ENCODE measurements around the gene EYA4. TPM values are rescaled to one million over a fixed set of nuclear protein-coding genes. Genes with fewer than 3 reads are reported as not detected.
A peak's percentile ranks its signal among the peaks of the same experiment; 100 is the strongest.

Gene EYA4
- total RNA-seq, 2 donors from 2014 or later = not detected

GRCh38 chr6:133306931-133307330 is 65.8 kb downstream of the EYA4 start:
- Mint-ChIP-seq H3K27ac (no peak overlapping the region), H3K9me3 (peaks cover 4% of the 10 kb centered on the region in 2 donors), H3K36me3 (no peaks in the 10 kb centered on the region)
- no peak for ATAC-seq
- DNase-seq (ENCODE audit: low spot score in 2 of 2) = no peak

- no peak for ATAC-seq
- no peak overlapping the region for H3K27ac Mint-ChIP-seq
- H3K36me3 Mint-ChIP-seq = no peaks in the 10 kb centered on the region
- DNase-seq (ENCODE audit: low spot score in 2 of 2) = no peak
- H3K9me3 Mint-ChIP-seq = peaks cover 4% of the 10 kb centered on the region in 2 donors
These were observed 68.4 kb downstream of the EYA4 start for GRCh38 chr6:133309579-133309978.

- DNase-seq (ENCODE audit: low spot score in 2 of 2) (no peak), ATAC-seq (no peak)
- Mint-ChIP-seq H3K9me3 (peaks cover 4% of the 10 kb centered on the region in 2 donors), H3K36me3 (no peaks in the 10 kb centered on the region), H3K27ac (no peak overlapping the region)
These were observed 70.8 kb downstream of the EYA4 start for GRCh38 chr6:133312006-133312405.

- DNase-seq (ENCODE audit: low spot score in 2 of 2) (no peak), ATAC-seq (no peak)
- no peak overlapping the region for H3K27ac Mint-ChIP-seq
- peaks cover under 1 to 4% of the 10 kb centered on the region in 2 donors for H3K9me3 Mint-ChIP-seq
- H3K36me3 Mint-ChIP-seq = no peaks in the 10 kb centered on the region
These were observed 71.9 kb downstream of the EYA4 start for GRCh38 chr6:133313068-133313467.

- no peak for ATAC-seq
- DNase-seq (ENCODE audit: low spot score in 2 of 2) = no peak
- H3K9me3 Mint-ChIP-seq = no peaks in the 10 kb centered on the region
- no peak overlapping the region for H3K27ac Mint-ChIP-seq
- no peaks in the 10 kb centered on the region for H3K36me3 Mint-ChIP-seq
These were observed 73.8 kb downstream of the EYA4 start for GRCh38 chr6:133314947-133315346.

- no peaks in the 10 kb centered on the region for H3K9me3 Mint-ChIP-seq
- no peaks in the 10 kb centered on the region for H3K36me3 Mint-ChIP-seq
- no peak overlapping the region for H3K27ac Mint-ChIP-seq
- ATAC-seq (no peak), DNase-seq (ENCODE audit: low spot score in 2 of 2) (no peak)
These were observed 74.7 kb downstream of the EYA4 start for GRCh38 chr6:133315811-133316210.

- DNase-seq (ENCODE audit: low spot score in 2 of 2) (no peak), ATAC-seq (no peak)
- no peaks in the 10 kb centered on the region for H3K36me3 Mint-ChIP-seq
- H3K9me3 Mint-ChIP-seq = no peaks in the 10 kb centered on the region
- H3K27ac Mint-ChIP-seq = no peak overlapping the region
These were observed 76.5 kb downstream of the EYA4 start for GRCh38 chr6:133317704-133318103.

- no peak for DNase-seq (ENCODE audit: low spot score in 2 of 2)
- H3K36me3 Mint-ChIP-seq = no peaks in the 10 kb centered on the region
- no peak overlapping the region for H3K27ac Mint-ChIP-seq
- no peaks in the 10 kb centered on the region for H3K9me3 Mint-ChIP-seq
- ATAC-seq = no peak
These were observed 85.4 kb downstream of the EYA4 start for GRCh38 chr6:133326584-133326983.

GRCh38 chr6:133333852-133334251 is 92.7 kb downstream of the EYA4 start:
- H3K27ac Mint-ChIP-seq = no peak overlapping the region
- DNase-seq (ENCODE audit: low spot score in 2 of 2) (no peak), ATAC-seq (no peak)
- H3K9me3 Mint-ChIP-seq = no peaks in the 10 kb centered on the region
- H3K36me3 Mint-ChIP-seq = no peaks in the 10 kb centered on the region

GRCh38 chr6:133337308-133337707 is 96.2 kb downstream of the EYA4 start:
- DNase-seq (ENCODE audit: low spot score in 2 of 2) (no peak), ATAC-seq (no peak)
- H3K36me3 Mint-ChIP-seq = no peaks in the 10 kb centered on the region
- no peaks in the 10 kb centered on the region for H3K9me3 Mint-ChIP-seq
- H3K27ac Mint-ChIP-seq = no peak overlapping the region

GRCh38 chr6:133339543-133340384 is 98.6 kb downstream of the EYA4 start:
- Mint-ChIP-seq H3K9me3 (no peaks in the 10 kb centered on the region), H3K36me3 (no peaks in the 10 kb centered on the region), H3K27ac (no peak overlapping the region)
- ATAC-seq (no peak), DNase-seq (ENCODE audit: low spot score in 2 of 2) (no peak)

GRCh38 chr6:133340557-133340956 is 99.4 kb downstream of the EYA4 start:
- Mint-ChIP-seq H3K36me3 (no peaks in the 10 kb centered on the region), H3K27ac (no peak overlapping the region), H3K9me3 (no peaks in the 10 kb centered on the region)
- ATAC-seq (no peak), DNase-seq (ENCODE audit: low spot score in 2 of 2) (no peak)

- no peak overlapping the region for H3K27ac Mint-ChIP-seq
- no peaks in the 10 kb centered on the region for H3K9me3 Mint-ChIP-seq
- DNase-seq (ENCODE audit: low spot score in 2 of 2) = no peak
- H3K36me3 Mint-ChIP-seq = no peaks in the 10 kb centered on the region
- no peak for ATAC-seq
These were observed 100.5 kb downstream of the EYA4 start for GRCh38 chr6:133341607-133342158.

- H3K36me3 Mint-ChIP-seq = no peaks in the 10 kb centered on the region
- no peak for ATAC-seq
- no peak overlapping the region for H3K27ac Mint-ChIP-seq
- DNase-seq (ENCODE audit: low spot score in 2 of 2) = no peak
- H3K9me3 Mint-ChIP-seq = no peaks in the 10 kb centered on the region
These were observed 102.1 kb downstream of the EYA4 start for GRCh38 chr6:133343220-133343619.

GRCh38 chr6:133348846-133349245 is 107.7 kb downstream of the EYA4 start:
- no peaks in the 10 kb centered on the region for H3K36me3 Mint-ChIP-seq
- peak overlapping the region in 1 of 2 donors; percentile 48 for H3K27ac Mint-ChIP-seq
- no peak for DNase-seq (ENCODE audit: low spot score in 2 of 2)
- ATAC-seq = no peak
- peaks cover 0 to 6% of the 10 kb centered on the region in 2 donors for H3K9me3 Mint-ChIP-seq

- no peak overlapping the region for H3K27ac Mint-ChIP-seq
- peaks cover 0 to 6% of the 10 kb centered on the region in 2 donors for H3K9me3 Mint-ChIP-seq
- no peaks in the 10 kb centered on the region for H3K36me3 Mint-ChIP-seq
- DNase-seq (ENCODE audit: low spot score in 2 of 2) (no peak), ATAC-seq (no peak)
These were observed 109.8 kb downstream of the EYA4 start for GRCh38 chr6:133350928-133351327.

GRCh38 chr6:133352046-133352445 is 110.9 kb downstream of the EYA4 start:
- peaks cover 0 to 6% of the 10 kb centered on the region in 2 donors for H3K9me3 Mint-ChIP-seq
- H3K36me3 Mint-ChIP-seq = no peaks in the 10 kb centered on the region
- ATAC-seq (no peak), DNase-seq (ENCODE audit: low spot score in 2 of 2) (no peak)
- no peak overlapping the region for H3K27ac Mint-ChIP-seq

GRCh38 chr6:133353061-133353460 is 111.9 kb downstream of the EYA4 start:
- Mint-ChIP-seq H3K9me3 (peaks cover 0 to 6% of the 10 kb centered on the region in 2 donors), H3K36me3 (no peaks in the 10 kb centered on the region), H3K27ac (no peak overlapping the region)
- ATAC-seq = no peak
- DNase-seq (ENCODE audit: low spot score in 2 of 2) = no peak
